ENCODE measurements around the gene PROB1. TPM values are rescaled to one million over a fixed set of nuclear protein-coding genes. Genes with fewer than 3 reads are reported as not detected.
A peak's percentile ranks its signal among the peaks of the same experiment; 100 is the strongest.

PROB1 gene
- total and polyA plus RNA-seq, 2 of the 8 experiments (the other 6 are each of a cell fraction or from before 2014, with no cell fraction given): 0.89 to 3.1 TPM

- H4K5ac ChIP-seq (ENCODE audit: insufficient read length, low read depth, low read length): no peak overlapping the region
- H3K9ac ChIP-seq (replicated peaks in 1 of 4; ENCODE audit: extremely low read depth in 1 of 4, low read depth in 3 of 4, low read length in 3 of 4): no peak overlapping the region
- no peaks in the 10 kb centered on the region for H3K79me1 ChIP-seq (ENCODE audit: low read depth, low read length)
- no peak overlapping the region for H2AFZ ChIP-seq (ENCODE audit: low read length)
- H2BK12ac ChIP-seq (ENCODE audit: low read depth, low read length): no peak overlapping the region
- no peak overlapping the region; the same call in 1 of the 2 replicates for H3K18ac ChIP-seq (ENCODE audit: extremely low read depth, low read length)
- CTCF ChIA-PET (ENCODE audit: partially characterized antibody): interaction anchor here (0.8 to 1.5 kb wide), 5 partner anchors 10 to 397 kb away, joined by 3 to 5 read pairs (median 3); partner anchors contain the start of gene MATR3
- no peak overlapping the region for H2BK5ac ChIP-seq (ENCODE audit: low read depth, low read length)
- H4K8ac ChIP-seq (ENCODE audit: extremely low read depth, insufficient read depth, low read length): no peak overlapping the region
- H3K27ac ChIP-seq (ENCODE audit: low read depth, low read length): no peak overlapping the region
- no peak overlapping the region for H3K56ac ChIP-seq (replicated peaks; ENCODE audit: insufficient read length, low read depth, low read length)
- no peak overlapping the region for H3K14ac ChIP-seq (ENCODE audit: insufficient read length)
- H3K4me1 ChIP-seq (replicated peaks in 1 of 4; ENCODE audit: control insufficient read depth in 3 of 4, insufficient read depth in 4 of 4, low read length in 3 of 4): peaks cover 0 to 26% (median 14%) of the 10 kb centered on the region in 4 experiments; a peak in 6 of 7 replicates
- TF ChIP-seq EGR1 (IDR thresholded peaks at IDR 0.05; ENCODE audit: borderline replicate concordance, low read depth, low read length): no peak
- no peak for TF ChIP-seq RXRA (IDR thresholded peaks at IDR 0.05; ENCODE audit: insufficient read depth, low read depth, low read length)
- TF ChIP-seq YY1 (IDR thresholded peaks at IDR 0.05; ENCODE audit: low read depth, low read length): peak; percentile 86
- no peaks in the 10 kb centered on the region for H3K9me3 ChIP-seq (ENCODE audit: insufficient read depth in 2 of 2, low read depth in 1 of 2, low read length in 1 of 2)
- H2BK15ac ChIP-seq (ENCODE audit: low read length): no peak overlapping the region
- peaks cover 14 to 34% (median 28%) of the 10 kb centered on the region in 4 experiments; a peak in 6 of 7 replicates for H3K27me3 ChIP-seq (replicated peaks in 1 of 4; ENCODE audit: control insufficient read depth in 3 of 4, extremely low read depth in 1 of 4, insufficient read depth in 3 of 4, low read length in 3 of 4)
- peaks cover 27% of the 10 kb centered on the region; the same call in 1 of the 2 replicates for H3K23me2 ChIP-seq (ENCODE audit: low read depth, low read length)
- no peak overlapping the region for H4K91ac ChIP-seq (replicated peaks; ENCODE audit: insufficient read length, low read length)
- H4K20me1 ChIP-seq (replicated peaks in 1 of 2; ENCODE audit: control insufficient read depth in 1 of 2, insufficient read depth in 2 of 2, low read length in 2 of 2): peaks cover 0 to 3% of the 10 kb centered on the region in 2 experiments
- no peak overlapping the region for H3K4ac ChIP-seq (replicated peaks; ENCODE audit: insufficient read length, low read depth, low read length)
- WGBS, 2 experiments (ENCODE audit: extremely low coverage in 1 of 2, insufficient coverage in 1 of 2, insufficient read length in 1 of 2, insufficient replicate concordance in 2 of 2, low coverage in 1 of 2, low lambda C conversion rate in 2 of 2, missing lambda C conversion rate in 1 of 2): 89% methylated on average over 8 of the region's 8 CpGs; no CpG with 5 or more reads in 1 of the 2 experiments
- no peak overlapping the region for H3K23ac ChIP-seq (ENCODE audit: insufficient read length)
- H3K79me2 ChIP-seq (ENCODE audit: control insufficient read depth in 1 of 2, insufficient read depth in 2 of 2, low read length in 2 of 2): no peaks in the 10 kb centered on the region
- peaks cover 0 to 6% (median 3%) of the 10 kb centered on the region in 4 experiments; a peak in 2 of 8 replicates for H3K36me3 ChIP-seq (ENCODE audit: control insufficient read depth in 2 of 4, insufficient read depth in 4 of 4, low read length in 3 of 4)
- FAIRE-seq (no peak), DNase-seq (ENCODE audit: low read depth in 1 of 2, low spot score in 2 of 2) (no peak)
- POLR2A ChIA-PET (ENCODE audit: partially characterized antibody): interaction anchor here (1.6 to 3.9 kb wide), 6 partner anchors 14 to 120 kb away, joined by 5 to 14 read pairs (median 8); partner anchors contain the start of genes MATR3 and PAIP2
- H3K4me3 ChIP-seq (ENCODE audit: extremely low read depth in 1 of 4, insufficient read depth in 2 of 4, low read depth in 3 of 4, low read length in 4 of 4): no peak overlapping the region
- H2BK20ac ChIP-seq (ENCODE audit: low read length): no peak overlapping the region
- H2AK5ac ChIP-seq (ENCODE audit: low read depth, low read length): no peak overlapping the region
- no peak overlapping the region for H3K4me2 ChIP-seq (ENCODE audit: insufficient read depth in 1 of 2, low read depth in 2 of 2, low read length in 2 of 2)
- no peak overlapping the region for H2BK120ac ChIP-seq (replicated peaks; ENCODE audit: low read depth, low read length)
These were observed 1.8 kb upstream of the PROB1 start for GRCh38 chr5:139396691-139397090.
